GM19324 (cell line): ENCODE results near the gene SCO1.
"Not testable (repeated sequence)": the region's sequence is repeated elsewhere in the genome, so short reads cannot be mapped to it uniquely, and the experiment has no call there.

Experiments used
- ATAC-seq: cut with Tn5 transposase; IDR thresholded peaks from one replicate; pipeline ENCODE4 v1.9.1; 2021; ENCODE audit warnings: mild to moderate bottlenecking, moderate library complexity; ENCODE audit not compliant: unreplicated experiment, low FRiP score

SCO1 gene

DNA sequence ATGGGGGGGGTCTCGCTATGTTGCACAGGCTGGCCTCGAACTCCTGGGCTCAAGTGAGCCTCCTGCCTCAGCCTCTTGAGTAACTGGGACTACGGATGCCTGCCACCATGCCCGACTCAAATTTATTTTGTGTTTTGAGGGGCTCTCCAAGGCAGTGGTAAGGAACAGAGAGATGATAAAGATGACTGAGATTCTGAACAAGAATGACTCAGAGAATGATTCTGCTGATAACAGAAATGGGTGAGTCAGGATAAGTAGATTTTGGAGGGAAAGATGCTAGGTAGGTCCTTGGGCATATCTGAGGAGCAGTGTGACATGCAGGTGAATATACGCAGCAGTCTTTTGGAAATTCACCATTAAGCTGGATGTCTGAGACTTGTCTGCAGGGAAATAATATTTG, 29.9 kb upstream of the SCO1 start:
- ATAC-seq, result no peak

GRCh38 chr17:10726196-10726595, 28.9 kb upstream of the SCO1 start:
- no peak for ATAC-seq

- ATAC-seq, result no peak
Measured at GRCh38 chr17:10725262-10725661, 27.9 kb upstream of the SCO1 start.

GRCh38 chr17:10724546-10725195, 27.3 kb upstream of the SCO1 start:
- ATAC-seq, result no peak

- ATAC-seq, result no peak
Measured at GRCh38 chr17:10718547-10718946, 21.2 kb upstream of the SCO1 start.

DNA sequence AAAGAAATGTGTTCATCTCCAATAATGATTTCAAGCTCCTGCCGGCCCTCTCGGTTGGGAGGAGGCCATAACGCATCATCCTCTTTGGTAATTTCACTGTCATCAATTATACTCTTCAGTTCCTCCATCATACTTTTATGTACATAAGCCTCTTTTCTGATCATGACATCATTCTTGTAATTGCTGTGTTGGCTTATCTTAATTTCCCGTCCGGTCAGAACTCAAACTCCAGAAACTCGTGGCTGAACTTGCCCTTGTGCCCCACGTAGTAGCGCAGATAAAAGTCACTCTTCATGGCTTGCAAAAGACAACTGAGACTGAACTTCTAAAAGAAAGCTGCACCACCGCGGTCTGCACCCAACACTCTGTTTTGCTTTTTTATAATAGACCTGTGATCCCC, 18.9 kb upstream of the SCO1 start:
- no peak for ATAC-seq

DNA sequence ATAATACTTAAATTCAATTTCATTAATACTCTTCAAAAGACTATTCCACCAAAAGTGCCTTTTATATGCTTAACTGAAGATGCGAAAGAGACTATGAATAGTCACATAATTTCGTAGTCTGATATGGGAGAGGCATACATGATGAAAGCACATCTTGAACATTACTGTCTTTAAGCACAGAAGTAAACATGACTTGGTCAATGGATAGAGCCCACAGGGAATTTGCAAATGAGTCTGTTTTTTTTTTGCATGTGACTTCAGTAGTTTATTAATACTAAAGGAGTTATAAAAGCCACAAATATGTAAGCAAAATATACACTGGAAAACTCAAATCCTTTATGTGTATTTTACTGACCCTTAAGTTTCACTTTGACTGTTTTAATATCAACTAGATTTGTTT, 16.0 kb upstream of the SCO1 start:
- ATAC-seq, result no peak

GRCh38 chr17:10705727-10706126, 8.4 kb upstream of the SCO1 start:
- ATAC-seq, result no peak

GRCh38 chr17:10702574-10702973, 5.2 kb upstream of the SCO1 start:
- ATAC-seq, result no peak

DNA sequence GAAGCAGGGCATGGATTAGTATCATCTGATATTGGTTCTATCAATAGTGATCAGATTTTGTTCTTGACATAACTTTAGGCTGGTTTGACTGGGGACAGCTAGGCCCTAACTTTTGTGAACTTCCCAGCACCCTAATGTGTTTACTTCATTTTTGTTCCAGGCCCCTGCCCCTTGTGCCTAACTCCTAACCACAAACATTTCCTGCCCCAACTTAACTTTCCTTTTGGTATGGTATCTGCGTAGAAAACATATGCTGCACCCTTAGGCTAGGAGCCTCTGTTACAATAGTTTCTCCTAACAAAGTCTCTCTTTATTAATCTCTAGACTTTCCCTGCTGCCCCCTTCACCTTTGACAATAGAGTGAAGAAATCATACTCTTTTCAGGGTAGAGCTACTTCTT, 2.5 kb upstream of the SCO1 start:
- ATAC-seq, result no peak

GRCh38 chr17:10698096-10698818, 924 bp upstream of the SCO1 start:
- ATAC-seq, result no peak

DNA sequence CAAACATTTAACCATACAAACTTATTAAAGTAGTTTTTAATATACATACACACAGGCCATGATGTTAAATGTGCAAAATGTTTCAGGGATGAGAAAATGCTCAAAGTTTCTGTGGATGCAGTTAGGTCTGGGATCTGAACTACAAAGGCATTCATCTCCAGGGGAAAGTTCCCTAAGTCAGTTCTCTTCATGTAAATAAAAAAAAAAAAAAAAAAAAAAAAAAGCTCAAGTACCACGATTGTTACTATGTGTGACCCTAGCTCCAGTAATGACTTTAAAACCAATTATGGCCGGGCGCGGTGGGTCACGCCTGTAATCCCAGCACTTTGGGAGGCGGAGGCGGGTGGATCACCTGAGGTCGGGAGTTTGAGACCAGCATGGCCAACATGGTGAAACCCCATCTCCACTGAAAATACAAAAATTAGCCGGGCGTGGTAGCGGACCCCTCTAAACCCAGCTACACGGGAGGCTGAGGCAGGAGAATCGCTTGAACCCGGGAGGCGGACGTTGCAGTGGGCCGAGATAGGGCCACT, 1.4 kb downstream of the SCO1 start:
- ATAC-seq, result not testable (repeated sequence)

DNA sequence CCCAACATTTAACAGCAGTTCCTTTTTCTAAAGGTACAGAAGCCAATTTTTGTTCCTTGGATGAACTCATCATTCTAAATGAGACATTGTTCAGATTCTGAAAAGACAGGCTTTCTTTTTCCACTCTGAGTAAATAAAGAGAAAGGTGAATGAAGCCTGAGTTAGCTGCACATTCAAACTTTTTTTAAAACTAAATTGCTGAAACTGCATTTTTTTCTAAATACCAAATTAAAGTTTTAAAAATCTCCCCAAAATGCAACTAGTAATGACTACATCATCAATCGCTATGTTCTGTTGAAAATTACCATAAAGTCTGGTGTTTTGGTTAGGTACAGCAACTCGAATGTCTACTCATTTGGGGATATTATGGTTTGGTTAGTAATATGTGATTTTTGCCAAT, 9.8 kb downstream of the SCO1 start:
- no peak for ATAC-seq

DNA sequence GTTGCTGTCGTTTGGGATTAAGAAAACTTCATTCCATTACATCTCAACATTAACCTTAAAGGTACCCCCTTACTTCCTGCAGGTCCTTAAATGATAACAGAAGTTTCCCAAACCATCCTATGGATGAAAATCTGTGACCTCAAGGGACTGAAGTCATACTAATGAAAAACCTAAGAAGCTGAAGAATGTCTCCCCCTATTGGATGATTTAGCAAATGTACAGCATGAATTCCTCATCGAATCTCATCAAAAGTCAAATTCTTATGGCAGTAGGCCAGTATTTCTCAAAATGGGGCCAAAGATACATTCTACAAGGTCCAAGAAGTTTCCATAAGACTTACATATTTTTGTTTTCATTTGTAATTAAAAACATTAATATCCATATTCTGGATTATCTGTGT, 13.5 kb downstream of the SCO1 start:
- no peak for ATAC-seq

- no peak for ATAC-seq
Measured at GRCh38 chr17:10681866-10682446, 15.4 kb downstream of the SCO1 start.

- ATAC-seq, result no peak
Measured at GRCh38 chr17:10674704-10675103, 22.6 kb downstream of the SCO1 start.

GRCh38 chr17:10673312-10673711, 24.0 kb downstream of the SCO1 start:
- no peak for ATAC-seq

- no peak for ATAC-seq
Measured at GRCh38 chr17:10668775-10669174, 28.6 kb downstream of the SCO1 start.

DNA sequence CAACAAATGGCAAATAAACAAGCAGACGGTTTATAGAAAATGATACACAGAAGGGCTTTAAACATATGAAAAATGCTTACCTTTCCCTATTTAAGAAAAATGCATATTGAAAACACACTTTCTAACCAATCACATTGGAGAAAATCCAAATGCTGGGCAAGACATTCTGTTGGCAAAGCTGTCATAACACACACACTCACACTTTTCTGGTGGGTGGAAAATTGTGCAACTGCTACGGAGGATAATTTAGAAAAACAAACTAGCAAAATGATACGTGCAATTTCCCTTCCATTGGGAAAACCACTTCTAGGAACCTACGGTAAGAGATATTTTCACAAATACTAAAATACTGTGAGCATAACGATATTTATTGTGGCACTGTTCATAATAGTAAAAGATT, 30.4 kb downstream of the SCO1 start:
- ATAC-seq, result no peak

GRCh38 chr17:10664571-10664970, 32.8 kb downstream of the SCO1 start:
- no peak for ATAC-seq

- no peak for ATAC-seq
Measured at GRCh38 chr17:10663231-10663630, 34.1 kb downstream of the SCO1 start.

DNA sequence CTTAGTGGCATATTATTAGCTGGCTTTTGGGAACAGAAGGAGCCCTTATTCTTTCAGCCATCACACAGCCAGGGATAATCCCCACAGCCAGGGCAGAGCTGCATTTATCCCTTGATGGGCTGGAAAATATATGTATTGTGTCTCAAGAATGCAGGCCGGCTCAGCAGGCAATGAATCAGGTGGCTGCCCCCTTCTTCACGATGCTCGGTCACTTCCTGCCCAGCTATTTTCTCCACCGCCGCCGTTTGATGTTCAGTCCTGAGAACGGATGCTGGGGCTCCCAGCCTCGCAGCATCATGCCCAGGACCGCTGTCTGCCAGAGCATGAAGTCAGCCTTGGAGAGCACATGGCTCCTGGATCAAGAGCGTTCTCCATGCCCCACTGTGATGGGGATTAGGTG, 35.9 kb downstream of the SCO1 start:
- ATAC-seq, result no peak
